ENCODE data around the gene PRR7. TPM values are rescaled to one million over a fixed set of nuclear protein-coding genes. Genes with fewer than 3 reads are reported as not detected.

Gene PRR7
- polyA plus RNA-seq, 3 donors = 1.8 to 17.4 (median 2.1) TPM

- no peak for TF ChIP-seq CTCF (IDR thresholded peaks at IDR 0.05)
- H3K79me2 ChIP-seq (ENCODE audit: insufficient read depth, low read length) = peaks cover 40% of the 10 kb centered on the region
Measured at GRCh38 chr5:177425801-177426565, 20.6 kb upstream of the PRR7 start.

GRCh38 chr5:177426566-177427210 is 19.9 kb upstream of the PRR7 start, which contains the start of gene GRK6:
GRK6 (plus strand) TSS chr5:177426676; CDS start chr5:177426846, 170 bp downstream.
- Histone ChIP-seq H4K20me1 (ENCODE audit: insufficient read depth, low read length) (peaks cover 25% of the 10 kb centered on the region), H3K27me3 (ENCODE audit: control insufficient read depth in 2 of 2, insufficient read depth in 2 of 2, low read length in 2 of 2) (no peaks in the 10 kb centered on the region), H3K79me2 (ENCODE audit: insufficient read depth, low read length) (peaks cover 47% of the 10 kb centered on the region), H3K4me1 (ENCODE audit: control insufficient read depth in 1 of 2, insufficient read depth in 2 of 2, low read length in 2 of 2) (peaks cover 55 to 61% of the 10 kb centered on the region in 2 donors), H3K36me3 (replicated peaks in 1 of 2; ENCODE audit: control insufficient read depth in 1 of 2, insufficient read depth in 2 of 2, low read length in 2 of 2) (peaks cover 12 to 19% of the 10 kb centered on the region in 2 donors), H3K4me3 (replicated peaks in 1 of 3; ENCODE audit: low read depth in 2 of 3, low read length in 3 of 3) (peak within 1 kb of the TSS; percentile 80 to 99 (median 95)), H2AFZ (ENCODE audit: insufficient read depth, low read depth, low read length, poor library complexity, severe bottlenecking) (peak within 1 kb of the TSS; percentile 81), H3K9ac (ENCODE audit: insufficient read depth, low read length, poor library complexity, severe bottlenecking) (peak within 1 kb of the TSS; percentile 98), H3K27ac (ENCODE audit: low read depth in 1 of 2, low read length in 2 of 2) (peak within 1 kb of the TSS; percentile 98 to 100), H3K9me3 (replicated peaks in 1 of 2; ENCODE audit: control insufficient read depth in 1 of 2, insufficient read depth in 1 of 2, low read length in 2 of 2) (no peaks in the 10 kb centered on the region), H3K4me2 (replicated peaks; ENCODE audit: extremely low read depth, low read length, poor library complexity, severe bottlenecking) (peak within 1 kb of the TSS; percentile 100)
- intact Hi-C loops (cut with micrococcal nuclease) = loop anchor here (2.0 to 5.0 kb wide), 3 partner anchors 28 to 68 kb away; no protein-coding TSS in a partner anchor
- H3K36me3 Mint-ChIP-seq = peaks cover 15 to 36% of the 10 kb centered on the region in 2 donors
- peak within 1 kb of the TSS; percentile 99 to 100 (median 99) for H3K27ac Mint-ChIP-seq
- H3K27me3 Mint-ChIP-seq (ENCODE audit: low read depth in 3 of 3) = peaks cover 0 to 1% (median 0%) of the 10 kb centered on the region in 3 donors
- H3K9me3 Mint-ChIP-seq = peaks cover 0 to 4% (median 0%) of the 10 kb centered on the region in 7 donors
- DNase-seq = no peak
- H3K4me3 Mint-ChIP-seq = peak within 1 kb of the TSS; percentile 95
- TF ChIP-seq CTCF (IDR thresholded peaks at IDR 0.05) = no peak
- under 1% methylated on average over 75 of the region's 82 CpGs for WGBS (ENCODE audit: insufficient coverage)
- peaks cover 57% of the 10 kb centered on the region for H3K4me1 Mint-ChIP-seq

More at GRCh38 chr5:177425801-177426565, 20.6 kb upstream of the PRR7 start:
- H3K36me3 Mint-ChIP-seq = peaks cover 14 to 29% of the 10 kb centered on the region in 2 donors
- Histone ChIP-seq H3K27me3 (ENCODE audit: control insufficient read depth in 2 of 2, insufficient read depth in 2 of 2, low read length in 2 of 2) (no peaks in the 10 kb centered on the region), H3K27ac (ENCODE audit: low read depth in 1 of 2, low read length in 2 of 2) (peak overlapping the region; percentile 84 to 88), H4K20me1 (ENCODE audit: insufficient read depth, low read length) (peaks cover 18% of the 10 kb centered on the region), H3K36me3 (replicated peaks in 1 of 2; ENCODE audit: control insufficient read depth in 1 of 2, insufficient read depth in 2 of 2, low read length in 2 of 2) (peaks cover 10 to 12% of the 10 kb centered on the region in 2 donors), H3K9ac (ENCODE audit: insufficient read depth, low read length, poor library complexity, severe bottlenecking) (peak overlapping the region; percentile 81), H3K4me1 (ENCODE audit: control insufficient read depth in 1 of 2, insufficient read depth in 2 of 2, low read length in 2 of 2) (peaks cover 47 to 54% of the 10 kb centered on the region in 2 donors), H3K4me3 (replicated peaks in 1 of 3; ENCODE audit: low read depth in 2 of 3, low read length in 3 of 3) (peak overlapping the region; percentile 32 to 74 (median 34)), H3K9me3 (replicated peaks in 1 of 2; ENCODE audit: control insufficient read depth in 1 of 2, insufficient read depth in 1 of 2, low read length in 2 of 2) (no peaks in the 10 kb centered on the region), H2AFZ (ENCODE audit: insufficient read depth, low read depth, low read length, poor library complexity, severe bottlenecking) (peak overlapping the region; percentile 81), H3K4me2 (replicated peaks; ENCODE audit: extremely low read depth, low read length, poor library complexity, severe bottlenecking) (peak overlapping the region; percentile 66)
- H3K4me1 Mint-ChIP-seq = peaks cover 55% of the 10 kb centered on the region
- peaks cover 0 to 1% (median 0%) of the 10 kb centered on the region in 3 donors for H3K27me3 Mint-ChIP-seq (ENCODE audit: low read depth in 3 of 3)
- peak; percentile 100 for DNase-seq
- H3K27ac Mint-ChIP-seq = peak overlapping the region; percentile 97 to 100 (median 99)
- under 1% methylated on average over 37 of the region's 52 CpGs for WGBS (ENCODE audit: insufficient coverage)
- H3K4me3 Mint-ChIP-seq = peak overlapping the region; percentile 80 to 91
- peaks cover 0 to 4% (median 0%) of the 10 kb centered on the region in 7 donors for H3K9me3 Mint-ChIP-seq
- intact Hi-C loops (cut with micrococcal nuclease) = loop anchor here (2.0 to 5.0 kb wide), 3 partner anchors 29 to 69 kb away; no protein-coding TSS in a partner anchor
